SH-SY5Y (cell line): ENCODE results near the gene SCYL3.

ENCODE experiments used
- GATA2 ChIP-seq: IDR thresholded peaks from 2 replicates; pipeline ENCODE4 v1.6.1; 2011; ENCODE audit warnings: mild to moderate bottlenecking, low read depth, low read length
- GATA3 ChIP-seq: IDR thresholded peaks from 2 replicates; pipeline ENCODE4 v1.6.1; 2011; ENCODE audit warnings: low read depth, mild to moderate bottlenecking, low read length, moderate library complexity

Gene SCYL3

DNA sequence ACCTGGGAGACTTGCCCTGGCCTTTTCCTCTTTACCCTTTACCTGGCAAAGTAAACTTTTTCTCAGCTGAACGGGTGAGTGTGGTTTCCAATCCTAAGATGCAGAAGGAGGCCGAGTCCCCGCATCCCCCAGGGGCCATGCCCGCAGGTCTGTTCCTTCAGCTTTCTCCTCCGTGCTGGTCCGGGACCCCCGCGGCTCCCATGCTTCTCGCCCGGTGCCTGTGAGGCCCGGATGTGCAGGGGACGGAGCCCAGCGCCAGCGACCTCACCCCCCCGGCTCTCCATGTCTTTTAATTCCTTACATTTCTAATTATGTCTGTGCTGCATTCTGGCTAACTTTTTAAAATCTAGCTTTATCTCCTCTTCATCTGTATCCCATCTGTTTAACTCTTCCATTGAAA lies 21.5 kb upstream of the SCYL3 start:
- TF ChIP-seq GATA2 (no peak), GATA3 (no peak)

DNA sequence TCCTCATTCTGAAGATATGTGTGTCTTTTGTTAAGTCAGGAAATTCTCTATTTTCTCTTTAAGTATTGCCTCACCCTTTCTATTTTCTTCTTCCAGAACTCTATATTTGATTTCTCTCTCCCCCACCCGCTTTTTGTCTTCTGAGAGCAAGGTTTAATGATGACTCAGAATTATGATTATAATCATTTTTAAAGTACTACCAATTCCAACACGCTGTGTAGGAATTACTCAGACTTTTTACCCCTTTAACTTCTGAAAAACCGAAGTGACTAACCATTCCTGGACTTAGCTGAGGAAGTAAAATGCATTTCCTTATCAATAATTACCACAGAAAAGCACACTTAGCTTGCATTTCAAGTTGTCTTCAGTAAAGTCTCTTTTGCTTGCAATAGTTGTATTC lies 20.8 kb upstream of the SCYL3 start:
- TF ChIP-seq GATA3 (no peak), GATA2 (no peak)

DNA sequence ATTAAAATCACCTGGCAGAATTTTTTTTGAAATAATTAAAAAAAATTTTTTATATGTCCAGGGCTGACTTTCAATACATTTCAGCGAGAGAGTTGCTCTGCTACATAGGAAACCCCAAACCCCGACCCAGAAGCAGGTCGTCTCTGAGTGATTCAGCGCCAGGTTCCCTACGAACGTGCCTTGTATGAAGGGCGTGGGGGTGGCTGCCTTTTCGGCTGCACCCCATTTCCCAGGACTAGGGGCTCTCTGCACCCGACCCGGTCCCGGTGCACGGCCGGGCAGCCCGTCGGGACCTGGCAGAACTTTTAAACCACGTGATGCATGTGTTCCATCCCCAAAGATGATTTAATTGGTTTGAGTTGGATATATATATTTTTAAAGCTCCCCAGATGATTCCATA lies 15.8 kb upstream of the SCYL3 start:
- TF ChIP-seq GATA3, result no peak
- TF ChIP-seq GATA2, result no peak

DNA sequence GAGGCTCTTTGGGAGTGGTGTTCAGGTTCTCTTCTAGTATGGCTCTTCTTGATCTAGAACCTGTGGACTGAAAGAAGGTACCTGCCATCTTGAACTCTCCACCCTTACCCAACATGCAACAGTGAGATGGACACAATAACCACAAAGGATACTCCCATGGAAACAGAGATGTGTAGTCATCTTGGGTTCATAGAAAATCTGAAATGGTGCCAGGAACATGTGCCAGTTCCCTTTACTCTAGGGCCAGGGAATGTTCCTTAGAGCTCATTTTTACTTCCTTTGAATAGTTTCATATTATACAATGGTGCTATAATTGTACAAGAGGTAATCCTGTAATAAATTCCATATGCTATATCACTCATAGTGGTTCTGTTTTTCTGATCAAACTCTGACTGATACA lies 13.2 kb upstream of the SCYL3 start:
- TF ChIP-seq GATA3 (no peak), GATA2 (no peak)

DNA sequence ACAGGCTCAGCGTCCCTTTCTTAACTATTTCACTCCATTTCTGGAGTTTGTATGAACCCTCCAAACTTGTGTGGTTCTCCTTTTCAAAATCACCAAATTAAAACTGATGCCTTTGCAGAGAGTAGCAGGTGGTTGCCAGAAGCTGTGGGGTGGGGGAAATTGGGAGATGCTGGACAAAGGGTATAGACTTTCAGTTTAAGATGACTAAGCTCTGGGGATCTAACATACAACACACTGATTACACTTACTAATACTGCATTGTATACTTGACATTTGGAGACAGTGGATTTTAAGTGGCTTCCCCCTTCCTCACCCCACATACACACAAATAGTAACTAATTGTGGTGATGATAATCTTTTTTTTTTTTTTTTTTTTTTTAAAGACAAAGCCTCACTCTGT lies 11.1 kb upstream of the SCYL3 start:
- TF ChIP-seq GATA2 (no peak), GATA3 (no peak)

DNA sequence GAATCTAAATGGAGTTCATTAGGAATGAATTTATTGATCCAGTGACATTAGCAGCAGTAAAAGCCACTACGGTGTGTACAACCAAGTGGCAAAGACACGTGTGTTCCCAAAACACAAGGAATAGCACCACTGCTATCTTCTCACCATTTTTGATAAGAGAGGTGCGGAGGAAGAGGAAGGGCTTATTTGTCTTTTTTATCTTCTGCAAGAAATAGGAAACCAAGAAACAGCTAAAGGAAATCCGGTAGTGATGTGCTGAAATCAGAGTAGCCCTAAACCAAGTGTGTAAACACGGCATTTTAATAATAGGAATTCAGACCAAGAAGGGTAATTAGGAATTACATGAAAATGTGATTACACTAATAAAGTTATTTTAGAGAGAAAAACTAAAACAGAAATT lies 9.1 kb upstream of the SCYL3 start:
- no peak for TF ChIP-seq GATA3
- no peak for TF ChIP-seq GATA2

DNA sequence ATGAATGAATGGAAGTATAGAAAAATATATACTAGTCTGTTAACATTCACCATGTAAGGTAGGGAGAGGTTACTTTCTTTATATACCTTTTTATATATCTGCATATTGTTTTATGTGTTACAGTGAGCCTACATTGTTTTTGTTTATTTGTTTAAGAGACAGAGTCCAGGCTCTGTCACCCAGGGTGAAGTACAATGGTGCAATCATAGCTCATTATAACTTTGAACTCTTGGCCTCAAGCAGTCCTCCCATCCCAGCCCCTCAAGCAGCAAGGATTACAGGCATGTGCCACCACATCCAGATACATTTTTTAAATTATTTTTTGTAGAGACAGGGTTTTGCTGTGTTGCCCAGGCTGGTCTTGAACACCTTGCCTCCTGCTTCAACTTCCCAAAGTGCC lies 7.4 kb upstream of the SCYL3 start:
- TF ChIP-seq GATA2 (no peak), GATA3 (no peak)

DNA sequence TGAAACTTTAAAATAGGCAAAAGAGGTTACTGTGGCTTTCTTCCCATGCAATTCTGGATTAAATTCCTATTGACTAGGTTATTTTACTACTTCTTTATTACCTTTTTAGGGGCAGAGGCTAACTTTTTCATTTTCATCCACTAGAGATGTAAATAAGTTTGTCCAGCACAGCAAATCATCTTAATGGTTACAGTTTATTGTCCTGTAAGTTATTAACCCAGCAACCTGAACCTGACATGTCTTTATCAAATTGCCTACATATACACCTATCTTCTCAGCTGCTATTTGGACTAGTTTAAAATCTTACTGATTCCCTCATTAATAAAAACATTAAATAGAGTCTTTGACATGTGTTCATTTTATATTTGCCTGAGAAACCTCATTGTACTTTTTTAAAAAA lies 6.9 kb upstream of the SCYL3 start:
- TF ChIP-seq GATA3 (no peak), GATA2 (no peak)

DNA sequence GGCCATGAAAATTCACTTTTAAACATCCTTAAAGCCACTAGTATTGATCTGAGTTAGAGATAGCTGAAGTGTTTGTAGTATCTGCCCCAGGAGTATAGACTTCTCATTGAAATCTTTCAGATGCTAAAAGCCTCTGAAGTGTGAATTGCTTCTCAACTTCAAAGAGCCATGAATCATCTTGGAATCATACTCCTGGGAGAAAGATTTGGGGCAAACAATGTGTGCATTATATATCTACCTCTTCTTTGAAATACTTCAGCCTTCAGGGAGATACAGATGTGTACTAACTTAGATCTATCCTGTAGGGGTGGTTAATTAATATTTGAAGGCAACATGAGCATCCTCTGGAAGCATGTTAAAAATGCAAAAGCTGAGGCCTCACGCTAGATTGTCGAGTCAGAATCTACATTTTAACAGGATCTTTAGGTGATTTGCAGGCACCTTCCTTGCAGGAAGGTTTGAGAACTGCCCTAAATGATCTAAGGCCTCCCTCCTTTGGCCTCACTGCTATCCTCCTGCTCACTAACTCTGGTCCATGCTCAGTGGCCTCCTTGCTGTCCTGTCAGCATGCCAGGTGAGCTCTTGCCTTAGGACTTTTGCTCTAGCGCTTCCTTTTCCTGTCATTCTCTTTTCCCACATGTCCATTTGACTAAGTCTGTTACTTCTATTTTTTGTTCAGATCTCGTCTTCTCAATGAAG lies 6.0 kb upstream of the SCYL3 start:
- TF ChIP-seq GATA3, result no peak
- no peak for TF ChIP-seq GATA2

DNA sequence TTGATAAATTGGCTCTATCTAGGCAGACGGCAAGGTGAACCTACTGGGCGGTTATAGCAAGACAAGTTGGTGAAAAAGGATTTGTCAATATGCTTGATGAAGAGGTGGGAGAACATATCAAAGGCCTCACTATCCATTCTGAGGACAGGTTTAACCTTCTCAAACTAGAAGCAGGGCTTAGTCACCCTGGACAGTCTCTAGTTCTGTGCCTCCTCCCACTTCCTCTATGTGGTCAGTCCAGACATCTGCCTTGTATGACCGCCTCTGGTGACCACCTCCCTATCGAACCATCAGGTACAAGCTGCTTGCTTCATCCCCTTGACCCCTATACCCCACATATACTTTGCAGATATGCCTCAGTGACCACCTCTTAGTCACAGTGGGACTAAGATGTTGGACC lies 2.3 kb upstream of the SCYL3 start:
- no peak for TF ChIP-seq GATA2
- TF ChIP-seq GATA3, result no peak

DNA sequence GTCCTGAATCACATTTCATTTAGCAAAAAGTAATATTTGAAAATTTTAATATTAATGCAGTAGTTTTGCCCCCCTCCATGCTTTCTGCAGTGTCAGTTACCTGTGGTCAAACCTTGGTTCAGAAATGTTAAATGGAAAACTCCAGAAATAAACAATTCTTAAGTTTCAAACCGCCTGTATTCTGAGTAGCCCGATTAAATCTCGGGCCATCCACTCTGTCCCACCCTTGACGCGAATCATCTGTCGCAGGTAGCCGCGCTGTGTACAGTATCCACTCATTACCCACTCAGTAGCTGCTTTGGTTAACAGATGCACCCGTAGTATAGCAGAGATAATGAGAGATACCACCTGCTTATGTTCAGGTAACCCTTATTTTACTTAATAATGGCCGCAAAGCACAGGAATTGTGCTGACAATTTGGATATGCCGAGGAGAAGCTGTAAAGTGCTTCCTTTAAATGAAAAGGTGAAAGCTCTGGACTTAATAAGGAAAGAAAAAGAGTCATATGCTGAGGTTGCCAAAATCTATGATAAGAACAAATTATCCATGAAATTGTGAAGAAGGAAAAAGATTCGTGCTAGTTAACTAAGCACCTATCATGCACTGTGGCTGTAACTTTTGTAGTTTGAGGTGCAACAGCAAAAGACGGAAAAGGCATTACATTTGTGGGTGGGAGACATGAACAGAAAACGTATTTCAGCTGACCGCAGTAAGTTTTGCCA lies 889 bp upstream of the SCYL3 start:
- TF ChIP-seq GATA2 (peak; percentile 65), GATA3 (no peak)

DNA sequence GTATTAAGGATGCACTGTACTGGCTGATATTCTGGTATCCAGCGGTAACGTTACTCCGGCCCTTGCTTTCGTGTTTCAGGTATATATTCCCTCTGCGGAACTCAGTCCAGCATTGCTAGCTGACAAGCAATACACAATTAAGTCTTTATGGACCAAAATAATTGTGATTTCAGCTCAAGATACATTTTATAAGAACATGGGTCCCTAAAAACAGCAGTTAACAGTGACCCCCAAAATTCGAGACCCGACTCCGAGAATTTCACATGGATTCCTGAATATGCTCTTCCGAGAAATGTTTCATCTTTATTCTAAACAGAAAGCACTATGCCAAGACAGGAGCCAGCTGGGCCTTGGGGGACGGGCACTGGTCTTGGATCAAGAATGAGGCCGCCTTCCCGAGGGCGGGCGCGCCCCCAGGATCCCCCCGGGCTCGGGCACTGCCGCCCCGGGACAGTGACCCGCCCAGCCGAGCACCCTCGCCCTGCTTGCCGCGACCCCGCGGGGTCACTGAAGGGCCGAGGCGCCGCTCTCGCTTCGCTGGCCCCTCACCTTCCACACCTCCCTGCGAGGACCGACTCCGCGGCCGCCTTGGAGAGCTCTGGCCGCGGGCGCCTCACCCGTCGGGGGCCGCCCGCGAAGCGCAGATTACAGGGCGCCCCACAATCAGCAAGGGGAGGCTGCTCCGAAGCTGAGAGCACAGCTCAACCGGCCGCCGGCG lies 610 bp downstream of the SCYL3 start:
- TF ChIP-seq GATA3, result no peak
- no peak for TF ChIP-seq GATA2

DNA sequence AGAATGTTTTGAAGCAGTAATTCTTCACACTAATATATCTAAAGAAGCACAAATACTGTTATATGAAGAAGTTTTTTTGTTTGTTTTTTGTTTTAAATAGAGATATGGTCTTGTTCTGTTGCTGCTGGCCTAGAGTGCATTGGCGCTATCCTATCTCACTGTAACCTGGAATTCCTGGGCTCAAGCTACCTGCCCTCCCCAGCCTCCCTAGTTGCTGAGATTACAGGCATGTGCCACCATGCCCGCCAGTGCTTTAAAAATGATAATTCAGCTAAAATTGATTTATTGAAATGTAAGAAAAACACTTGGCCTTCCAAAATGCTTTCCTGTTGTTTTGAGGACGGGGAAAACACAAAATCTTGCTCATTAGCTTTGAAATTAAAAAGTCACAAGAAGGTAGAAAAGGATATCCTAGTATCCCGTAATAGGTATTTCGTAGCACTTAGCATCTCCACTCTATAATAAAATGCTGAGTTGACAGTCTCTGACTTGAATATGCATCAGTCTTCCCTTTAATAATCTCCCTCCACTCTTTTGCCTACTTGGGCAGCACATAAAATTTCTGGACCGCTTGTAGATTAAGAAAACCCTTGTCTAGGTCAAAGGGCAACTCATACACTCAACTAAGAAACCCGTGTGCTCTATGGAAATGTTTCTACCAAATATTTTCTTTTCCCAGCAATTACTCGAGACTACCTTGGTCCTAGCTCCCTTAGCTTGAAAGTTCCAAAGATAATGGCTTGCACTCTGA lies 1.3 kb downstream of the SCYL3 start:
- TF ChIP-seq GATA3 (no peak), GATA2 (no peak)

DNA sequence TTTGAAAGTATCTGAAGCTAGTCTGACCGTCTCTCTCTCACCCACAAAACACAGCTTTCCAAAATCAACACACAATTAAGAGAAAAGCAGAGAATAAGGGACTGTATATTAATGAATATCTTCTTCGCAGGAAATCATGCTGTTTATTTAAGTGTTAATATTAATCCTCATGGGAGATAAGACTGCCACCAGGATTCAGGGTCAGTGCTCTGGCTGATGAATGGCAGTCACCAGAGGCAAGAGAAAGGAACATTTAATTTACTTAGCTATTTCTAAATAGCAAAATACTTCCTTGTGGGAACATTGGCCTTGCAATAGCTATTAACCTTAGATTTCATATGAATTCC lies 2.2 kb downstream of the SCYL3 start:
- no peak for TF ChIP-seq GATA2
- no peak for TF ChIP-seq GATA3

DNA sequence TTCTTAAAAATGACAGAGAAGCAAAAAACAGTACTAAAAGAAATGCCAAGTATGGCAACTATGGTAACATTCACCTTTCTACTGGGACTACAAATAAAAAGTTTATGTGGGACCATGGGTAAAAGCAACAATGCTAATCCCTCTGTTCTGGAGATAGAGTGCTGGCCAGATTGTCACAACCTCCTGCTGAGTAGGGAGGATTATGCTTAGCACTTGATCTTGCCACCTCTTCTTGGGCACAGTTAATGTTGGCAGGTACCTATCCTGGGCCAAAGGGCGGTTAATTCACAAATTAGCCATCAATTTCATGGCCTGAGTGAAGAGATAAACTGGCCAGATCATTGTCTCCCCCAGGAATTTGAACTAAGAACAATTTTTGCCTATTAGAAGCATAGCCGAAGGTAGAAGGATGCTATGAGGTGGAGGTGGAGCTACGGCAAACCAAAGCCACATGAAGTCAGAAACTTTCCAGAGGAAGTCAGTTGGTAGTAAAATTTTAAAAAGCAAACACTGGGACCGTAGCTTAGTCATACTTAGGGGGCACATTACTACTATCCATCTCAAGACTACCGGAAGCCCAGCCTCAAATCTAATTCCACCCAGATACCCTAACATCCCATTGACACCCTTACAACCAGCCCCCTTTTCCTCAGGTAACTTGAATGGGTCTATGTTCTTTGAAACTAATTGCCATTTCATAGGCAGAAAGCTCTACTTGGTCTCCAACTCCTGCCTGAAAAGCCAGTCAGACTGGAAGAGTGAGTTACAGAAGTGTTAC lies 2.7 kb downstream of the SCYL3 start:
- TF ChIP-seq GATA3 (no peak), GATA2 (no peak)
